SH-SY5Y (cell line): Measurements from ENCODE around the gene EPAS1.

Experiments
- GATA2 ChIP-seq: IDR thresholded peaks from 2 replicates; pipeline ENCODE4 v1.6.1; 2011; ENCODE audit warnings: mild to moderate bottlenecking, low read depth, low read length
- GATA3 ChIP-seq: IDR thresholded peaks from 2 replicates; pipeline ENCODE4 v1.6.1; 2011; ENCODE audit warnings: low read depth, mild to moderate bottlenecking, low read length, moderate library complexity

GRCh38 chr2:46435353-46435752 lies 138.1 kb downstream of the EPAS1 start:
- no peak for TF ChIP-seq GATA3
- no peak for TF ChIP-seq GATA2
